Activated T-helper 2 cell treated with anti-CD3 and anti-CD28 coated beads, Interferon-gamma antibody, Interleukin-2, Interleukin-4, amounts not matched to agents 10 μg/mL and 5 μg/mL and 100 μg/mL, durations not matched to agents 14 hours and 24 hours and 36 hours (primary cell): ENCODE data around the gene GPATCH11. TPM values are rescaled to one million over a fixed set of nuclear protein-coding genes. Genes with fewer than 3 reads are reported as not detected.

Experiments
- DNase-seq: peaks from one replicate; pipeline ENCODE4 v3.0.0; 2021; ENCODE audit warnings: low spot score
- H3K27ac Mint-ChIP-seq: one replicate; pipeline ENCODE4 v1.8.0; 2021; ENCODE audit warnings: mixed read lengths
- H3K27me3 Mint-ChIP-seq: one replicate; pipeline ENCODE4 v1.8.0; 2021; ENCODE audit warnings: low read depth, mixed read lengths
- H3K36me3 Mint-ChIP-seq: one replicate; pipeline ENCODE4 v1.8.0; 2021; ENCODE audit warnings: low read depth, mixed read lengths
- H3K4me1 Mint-ChIP-seq: one replicate; pipeline ENCODE4 v1.8.0; 2021; ENCODE audit warnings: low read depth, mixed read lengths
- H3K4me3 Mint-ChIP-seq: one replicate; pipeline ENCODE4 v1.8.0; 2021; ENCODE audit warnings: low read depth, mild to moderate bottlenecking, moderate library complexity, mixed read lengths
- H3K9me3 Mint-ChIP-seq: one replicate; pipeline ENCODE4 v1.8.0; 2021; ENCODE audit warnings: mixed read lengths
- intact Hi-C: fragments of 100-400 bp; cut with micrococcal nuclease; formaldehyde crosslinking; loops from one replicate; pipeline ENCODE4 v1.15.1; 2023
- total RNA-seq: library from RNA; stranded (reverse); gene quantifications from 2 replicates; pipeline ENCODE4 v1.2.3, GENCODE V29; 2022

GPATCH11 gene
- total RNA-seq, 1 donor from 2014 or later = 14.9 TPM

DNA sequence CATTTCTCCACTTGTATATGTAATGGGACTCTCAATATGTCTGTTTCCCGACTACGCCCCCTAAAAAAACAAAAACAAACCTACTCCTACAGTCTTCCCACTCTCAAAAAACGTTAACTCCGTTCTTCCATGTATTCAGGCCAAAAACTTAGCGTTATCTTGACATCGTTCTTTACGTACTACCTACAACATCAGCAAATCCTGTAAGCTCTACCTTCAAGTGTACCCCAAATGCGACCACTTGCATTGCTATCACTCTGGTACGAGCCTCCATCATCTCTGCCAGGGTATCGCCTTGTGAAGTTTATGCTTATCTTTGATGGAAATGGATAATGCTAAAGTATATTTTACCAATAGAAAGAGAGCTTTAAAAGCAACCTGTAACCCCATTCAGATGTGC, 479 bp downstream of the GPATCH11 start:
- no peaks in the 10 kb centered on the region for H3K27me3 Mint-ChIP-seq
- peaks cover 32% of the 10 kb centered on the region for H3K4me1 Mint-ChIP-seq
- no peaks in the 10 kb centered on the region for H3K9me3 Mint-ChIP-seq
- no peak overlapping the region for H3K4me3 Mint-ChIP-seq
- intact Hi-C loops = loop anchor here (1.0 to 5.0 kb wide), 4 partner anchors 73 to 302 kb away; partner anchors contain the start of genes CEBPZ, EIF2AK2, NDUFAF7 and STRN
- DNase-seq = no peak
- no peak overlapping the region for H3K27ac Mint-ChIP-seq
- peaks cover 28% of the 10 kb centered on the region for H3K36me3 Mint-ChIP-seq

GRCh38 chr2:37085731-37086147, 1.4 kb downstream of the GPATCH11 start:
- DNase-seq = no peak
- Mint-ChIP-seq H3K27ac (no peak overlapping the region), H3K4me1 (peaks cover 22% of the 10 kb centered on the region), H3K4me3 (no peak overlapping the region), H3K27me3 (no peaks in the 10 kb centered on the region), H3K36me3 (peaks cover 22% of the 10 kb centered on the region), H3K9me3 (no peaks in the 10 kb centered on the region)
- intact Hi-C loops = loop anchor here (2.0 kb wide), 1 partner anchor 145 kb away; the partner anchor contains the start of genes CEBPZ and NDUFAF7

DNA sequence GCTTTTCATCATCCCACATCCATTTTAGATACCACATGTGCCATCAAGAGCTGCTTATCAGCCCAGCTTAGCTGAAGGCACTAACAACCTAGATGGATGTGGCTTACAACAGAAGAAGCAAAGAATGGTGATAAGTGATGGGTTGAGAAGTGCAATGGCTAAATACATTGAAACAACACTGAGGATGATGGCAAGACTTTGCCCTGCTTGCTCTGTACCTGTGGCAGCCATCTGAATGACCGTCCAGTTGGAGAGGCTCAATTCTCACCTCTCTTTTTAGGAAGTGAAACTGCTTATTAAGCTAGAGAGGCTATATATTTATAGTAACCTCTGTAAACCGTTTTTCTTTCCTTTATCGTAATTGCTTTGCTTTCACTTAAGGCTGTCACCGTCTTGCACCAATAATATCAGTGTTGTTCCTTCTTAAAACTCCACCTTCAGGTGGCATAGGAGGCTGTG, 5.7 kb downstream of the GPATCH11 start:
- H3K27me3 Mint-ChIP-seq = no peaks in the 10 kb centered on the region
- no peak for DNase-seq
- no peak overlapping the region for H3K4me3 Mint-ChIP-seq
- H3K4me1 Mint-ChIP-seq = no peaks in the 10 kb centered on the region
- peaks cover 30% of the 10 kb centered on the region for H3K36me3 Mint-ChIP-seq
- H3K9me3 Mint-ChIP-seq = no peaks in the 10 kb centered on the region
- intact Hi-C loops = no loop called here
- no peak overlapping the region for H3K27ac Mint-ChIP-seq

GRCh38 chr2:37091873-37092272, 7.6 kb downstream of the GPATCH11 start:
- Mint-ChIP-seq H3K27me3 (no peaks in the 10 kb centered on the region), H3K9me3 (no peaks in the 10 kb centered on the region), H3K36me3 (peaks cover 39% of the 10 kb centered on the region), H3K4me3 (no peak overlapping the region), H3K27ac (no peak overlapping the region), H3K4me1 (no peaks in the 10 kb centered on the region)
- intact Hi-C loops = no loop called here
- no peak for DNase-seq

- peaks cover 58% of the 10 kb centered on the region for H3K36me3 Mint-ChIP-seq
- no peaks in the 10 kb centered on the region for H3K4me1 Mint-ChIP-seq
- DNase-seq = no peak
- H3K27ac Mint-ChIP-seq = no peak overlapping the region
- H3K4me3 Mint-ChIP-seq = no peak overlapping the region
- intact Hi-C loops = no loop called here
- no peaks in the 10 kb centered on the region for H3K27me3 Mint-ChIP-seq
- H3K9me3 Mint-ChIP-seq = no peaks in the 10 kb centered on the region
Measured at GRCh38 chr2:37096568-37096967, 12.2 kb downstream of the GPATCH11 start.

GRCh38 chr2:37098416-37099118, 14.2 kb downstream of the GPATCH11 start:
- Mint-ChIP-seq H3K4me3 (no peak overlapping the region), H3K36me3 (peaks cover 52% of the 10 kb centered on the region)

GRCh38 chr2:37100054-37100453, 15.7 kb downstream of the GPATCH11 start:
- DNase-seq = no peak
- intact Hi-C loops = no loop called here
- no peaks in the 10 kb centered on the region for H3K27me3 Mint-ChIP-seq
- H3K4me3 Mint-ChIP-seq = no peak overlapping the region
- no peaks in the 10 kb centered on the region for H3K9me3 Mint-ChIP-seq
- no peaks in the 10 kb centered on the region for H3K4me1 Mint-ChIP-seq
- H3K27ac Mint-ChIP-seq = no peak overlapping the region
- H3K36me3 Mint-ChIP-seq = peaks cover 50% of the 10 kb centered on the region

More at GRCh38 chr2:37098416-37099118, 14.2 kb downstream of the GPATCH11 start:
- DNase-seq = no peak
- no peaks in the 10 kb centered on the region for H3K4me1 Mint-ChIP-seq
- no peak overlapping the region for H3K27ac Mint-ChIP-seq
- intact Hi-C loops = no loop called here
- no peaks in the 10 kb centered on the region for H3K27me3 Mint-ChIP-seq
- no peaks in the 10 kb centered on the region for H3K9me3 Mint-ChIP-seq

- intact Hi-C loops = no loop called here
- DNase-seq = no peak
- H3K4me3 Mint-ChIP-seq = no peak overlapping the region
- peaks cover 54% of the 10 kb centered on the region for H3K36me3 Mint-ChIP-seq
- no peaks in the 10 kb centered on the region for H3K4me1 Mint-ChIP-seq
- H3K27me3 Mint-ChIP-seq = no peaks in the 10 kb centered on the region
- H3K27ac Mint-ChIP-seq = no peak overlapping the region
- H3K9me3 Mint-ChIP-seq = no peaks in the 10 kb centered on the region
Measured at GRCh38 chr2:37102588-37102987, 18.3 kb downstream of the GPATCH11 start.

DNA sequence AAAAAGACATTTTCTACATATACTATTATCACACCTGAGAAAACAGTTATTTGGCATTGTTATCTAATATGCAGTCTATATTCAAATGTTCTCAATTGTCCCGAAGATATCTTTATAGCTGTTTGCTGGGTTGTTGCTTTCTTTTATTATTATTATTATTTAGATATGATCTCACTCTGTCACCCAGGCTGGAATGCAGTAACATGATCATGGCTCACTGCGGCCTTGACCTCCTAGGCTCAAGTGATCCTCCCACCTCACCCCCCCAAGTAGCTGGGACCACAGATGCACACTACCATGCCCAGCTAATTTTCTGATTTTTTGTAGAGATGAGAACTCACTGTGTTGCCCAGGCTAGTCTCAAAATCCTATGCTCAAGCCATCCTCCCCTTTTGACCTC, 19.9 kb downstream of the GPATCH11 start:
- Mint-ChIP-seq H3K4me1 (no peaks in the 10 kb centered on the region), H3K4me3 (no peak overlapping the region), H3K27me3 (no peaks in the 10 kb centered on the region), H3K36me3 (peaks cover 69% of the 10 kb centered on the region), H3K9me3 (no peaks in the 10 kb centered on the region), H3K27ac (no peak overlapping the region)
- DNase-seq = no peak
- intact Hi-C loops = no loop called here

GRCh38 chr2:37105150-37105549, 20.8 kb downstream of the GPATCH11 start:
- no peak overlapping the region for H3K4me3 Mint-ChIP-seq
- DNase-seq = no peak
- no peaks in the 10 kb centered on the region for H3K9me3 Mint-ChIP-seq
- H3K4me1 Mint-ChIP-seq = no peaks in the 10 kb centered on the region
- intact Hi-C loops = no loop called here
- no peak overlapping the region for H3K27ac Mint-ChIP-seq
- H3K27me3 Mint-ChIP-seq = no peaks in the 10 kb centered on the region
- H3K36me3 Mint-ChIP-seq = peaks cover 65% of the 10 kb centered on the region

GRCh38 chr2:37109523-37109922, 25.2 kb downstream of the GPATCH11 start:
- Mint-ChIP-seq H3K27me3 (no peaks in the 10 kb centered on the region), H3K4me1 (peaks cover 1% of the 10 kb centered on the region), H3K27ac (no peak overlapping the region), H3K4me3 (no peak overlapping the region), H3K36me3 (peaks cover 64% of the 10 kb centered on the region), H3K9me3 (no peaks in the 10 kb centered on the region)
- no peak for DNase-seq
- intact Hi-C loops = no loop called here

DNA sequence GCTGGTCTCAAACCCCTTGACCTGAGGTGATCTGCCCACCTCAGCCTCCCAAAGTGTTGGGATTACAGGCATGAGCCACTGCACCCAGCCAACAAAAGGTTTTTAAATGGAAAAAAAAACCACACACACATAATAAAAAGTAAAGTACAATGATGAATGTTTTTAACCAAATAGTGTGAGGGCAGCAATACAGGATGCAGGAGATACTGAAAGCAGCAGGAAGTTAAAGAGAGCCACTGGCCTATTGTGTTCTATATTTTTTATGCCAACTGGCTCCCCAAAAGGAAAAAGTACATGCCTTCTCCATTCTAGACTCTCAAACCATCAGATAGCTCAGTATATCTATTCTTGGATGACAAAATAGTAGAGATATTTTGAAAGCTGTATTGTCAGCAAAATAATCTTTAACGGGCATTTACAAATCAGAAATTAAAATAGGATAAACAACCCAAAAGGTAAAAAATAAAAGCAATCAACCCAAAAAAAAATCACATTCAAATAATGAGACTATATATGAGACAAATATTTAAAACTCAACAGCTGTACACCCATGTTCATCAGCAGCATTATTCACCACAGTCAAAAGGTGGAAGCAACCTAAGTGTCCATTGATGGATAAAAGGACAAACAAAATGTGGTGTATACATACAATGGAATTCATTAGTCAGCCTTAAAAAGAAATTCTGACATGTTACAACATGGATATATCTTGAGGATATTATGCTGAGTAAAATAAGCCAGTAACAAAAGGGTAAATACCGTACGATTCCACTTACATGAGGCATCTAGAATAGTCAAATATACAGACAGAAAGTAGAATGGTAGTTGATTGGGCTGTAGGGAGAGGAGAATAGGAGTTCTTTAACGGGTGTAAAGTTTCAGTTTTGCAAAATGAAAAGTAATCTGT, 26.2 kb downstream of the GPATCH11 start:
- peaks cover 1% of the 10 kb centered on the region for H3K4me1 Mint-ChIP-seq
- H3K27ac Mint-ChIP-seq = no peak overlapping the region
- DNase-seq = no peak
- peaks cover 59% of the 10 kb centered on the region for H3K36me3 Mint-ChIP-seq
- H3K9me3 Mint-ChIP-seq = no peaks in the 10 kb centered on the region
- no peak overlapping the region for H3K4me3 Mint-ChIP-seq
- intact Hi-C loops = no loop called here
- H3K27me3 Mint-ChIP-seq = no peaks in the 10 kb centered on the region

- Mint-ChIP-seq H3K27me3 (no peaks in the 10 kb centered on the region), H3K9me3 (no peaks in the 10 kb centered on the region), H3K4me3 (no peak overlapping the region), H3K27ac (no peak overlapping the region), H3K36me3 (peaks cover 60% of the 10 kb centered on the region), H3K4me1 (peaks cover 6% of the 10 kb centered on the region)
- intact Hi-C loops = no loop called here
- DNase-seq = no peak
Measured at GRCh38 chr2:37111958-37112357, 27.6 kb downstream of the GPATCH11 start.
